Liver (tissue), 9 donors: Measurements from ENCODE around the gene DEXI. TPM values are rescaled to one million over a fixed set of nuclear protein-coding genes. Genes with fewer than 3 reads are reported as not detected.

Experiments used
- DNase-seq: peaks from one replicate; pipeline ENCODE4 v3.0.0-alpha.2; 2017; ENCODE audit warnings: low spot score
- H3K27ac ChIP-seq, 2 donors: one replicate each; pipeline ENCODE4 v1.7.0; 2013; ENCODE audit warnings: inconsistent platforms in 2 of 2, low read length in 2 of 2, control low read depth in 1 of 2, low read depth in 1 of 2, mild to moderate bottlenecking in 1 of 2
- H3K27me3 ChIP-seq, 4 donors: one replicate each; pipeline versions ENCODE4 v1.6.1 to v1.7.0; 2013; ENCODE audit warnings: low read length in 3 of 4, inconsistent platforms in 1 of 4, mild to moderate bottlenecking in 1 of 4, moderate library complexity in 1 of 4; ENCODE audit not compliant: control insufficient read depth in 4 of 4, insufficient read depth in 4 of 4
- H3K36me3 ChIP-seq, 4 donors: one replicate each; pipeline versions ENCODE4 v1.6.1 to v1.7.0; 2013; ENCODE audit warnings: low read length in 3 of 4, mild to moderate bottlenecking in 3 of 4, low read depth in 1 of 4, moderate library complexity in 1 of 4; ENCODE audit not compliant: control insufficient read depth in 4 of 4, insufficient read depth in 3 of 4
- H3K4me1 ChIP-seq, 4 donors: one replicate each; pipeline versions ENCODE4 v1.6.1 to v1.7.0; 2013; ENCODE audit warnings: low read length in 3 of 4, mild to moderate bottlenecking in 3 of 4, moderate library complexity in 1 of 4; ENCODE audit not compliant: control insufficient read depth in 4 of 4, insufficient read depth in 4 of 4
- H3K4me3 ChIP-seq, 3 donors: one replicate each; pipeline versions ENCODE4 v1.6.1 to v1.7.0; 2013; ENCODE audit warnings: low read length in 3 of 3, control low read depth in 1 of 3, low read depth in 1 of 3, mild to moderate bottlenecking in 1 of 3
- H3K9ac ChIP-seq, 2 donors: one replicate each; pipeline ENCODE4 v1.7.0; 2013; ENCODE audit warnings: low read length in 2 of 2, mild to moderate bottlenecking in 2 of 2, moderate library complexity in 2 of 2, control low read depth in 1 of 2, low read depth in 1 of 2
- H3K9me3 ChIP-seq, 4 donors: one replicate each; pipeline versions ENCODE4 v1.6.1 to v1.7.0; 2013; ENCODE audit warnings: low read length in 3 of 4; ENCODE audit not compliant: control insufficient read depth in 4 of 4
- CTCF ChIP-seq: fragments of 150-350 bp; IDR thresholded peaks from 2 replicates; pipeline ENCODE4 v1.5.1; 2017; ENCODE audit warnings: improper control_type of control experiment, low read depth, low read length; ENCODE audit not compliant: missing input control
- EGR1 ChIP-seq, 2 donors: IDR thresholded peaks; 2 replicates each; pipeline ENCODE4 v1.6.1; 2016 to 2018; ENCODE audit warnings: antibody characterized with exemption in 2 of 2, low read depth in 2 of 2
- FOXA1 ChIP-seq: IDR thresholded peaks from 2 replicates; pipeline ENCODE4 v1.6.1; 2016; ENCODE audit warnings: antibody characterized with exemption
- FOXA2 ChIP-seq: IDR thresholded peaks from 2 replicates; pipeline ENCODE4 v1.6.1; 2016; ENCODE audit warnings: antibody characterized with exemption
- GABPA ChIP-seq, 2 donors: IDR thresholded peaks in 1 of 2; conservative IDR thresholded peaks in 1 of 2; 2 replicates each; pipeline ENCODE4 v1.6.1; 2016; ENCODE audit warnings: antibody characterized with exemption in 2 of 2, mild to moderate bottlenecking in 1 of 2, moderate library complexity in 1 of 2
- HNF4A ChIP-seq, 2 donors: conservative IDR thresholded peaks; 2 replicates each; pipeline ENCODE4 v1.6.1; 2016; ENCODE audit warnings: antibody characterized with exemption in 2 of 2, mild to moderate bottlenecking in 2 of 2
- HNF4G ChIP-seq: IDR thresholded peaks from 2 replicates; pipeline ENCODE4 v1.6.1; 2016; ENCODE audit warnings: antibody characterized with exemption
- JUND ChIP-seq, 2 donors: IDR thresholded peaks; 2 replicates each; pipeline ENCODE4 v1.6.1; 2016; ENCODE audit warnings: antibody characterized with exemption in 2 of 2
- MAX ChIP-seq: IDR thresholded peaks from 2 replicates; pipeline ENCODE4 v1.6.1; 2016; ENCODE audit warnings: antibody characterized with exemption
- NR2F2 ChIP-seq: IDR thresholded peaks from 2 replicates; pipeline ENCODE4 v1.6.1; 2016; ENCODE audit warnings: antibody characterized with exemption
- REST ChIP-seq: IDR thresholded peaks from 2 replicates; pipeline ENCODE4 v1.6.1; 2016; ENCODE audit warnings: antibody characterized with exemption, mild to moderate bottlenecking
- RXRA ChIP-seq, 2 donors: IDR thresholded peaks; 2 replicates each; pipeline ENCODE4 v1.6.1; 2017 to 2018; ENCODE audit warnings: antibody characterized with exemption in 2 of 2, mild to moderate bottlenecking in 1 of 2
- TAF1 ChIP-seq: conservative IDR thresholded peaks from 2 replicates; pipeline ENCODE4 v1.6.1; 2016; ENCODE audit warnings: antibody characterized with exemption, mild to moderate bottlenecking
- YY1 ChIP-seq: IDR thresholded peaks from 2 replicates; pipeline ENCODE4 v1.6.1; 2016; ENCODE audit warnings: antibody characterized with exemption, mild to moderate bottlenecking
- WGBS: extraction: QIAGEN DNeasy Blood & Tissue Kit; methylation state at CpG from one replicate; pipeline ENCODE4 v1.1.7; 2013; 5-methylcytosine and 5-hydroxymethylcytosine counted together
- polyA plus RNA-seq, 2 donors: library from polyadenylated mRNA; stranded (reverse) in 1 of 2; unstranded in 1 of 2; fragments of 200-250 nt in 1 of 2; fragments of >200 nt in 1 of 2; fragmentation: Nextera tagmentation in 1 of 2; extraction: Ambion mirVana in 1 of 2; gene quantifications; one replicate each; pipeline versions ENCODE4 v1.2.1 to v1.2.3, GENCODE V29; 2013 to 2015
- total RNA-seq, 2 donors: library from RNA; depleted of rRNA; stranded (reverse); fragments of >200 nt; gene quantifications; one replicate each; pipeline ENCODE4 v1.2.3, GENCODE V29; 2014
- TF ChIP-seq, protein P1 (sequence below): IDR thresholded peaks from 2 replicates; pipeline ENCODE4 v1.6.1; 2016; ENCODE audit warnings: antibody characterized with exemption
- TF ChIP-seq, protein P2 (sequence below): IDR thresholded peaks from 2 replicates; pipeline ENCODE4 v1.6.1; 2016; ENCODE audit warnings: antibody characterized with exemption
- donor health status: healthy.
- donor health status: healthy.
- donor health status: healthy.
- donor health status: healthy.
- donor health status: healthy.

DEXI gene
- total and polyA plus RNA-seq, 4 donors = 13.6 to 69.9 (median 41.8) TPM

GRCh38 chr16:10880594-10881452, 61.4 kb downstream of the DEXI start:
- TF ChIP-seq HNF4G (no peak), EGR1 (IDR thresholded peaks at IDR 0.05; ENCODE audit: low read depth in 2 of 2) (no peak), REST (no peak), MAX (no peak), YY1 (no peak), TAF1 (no peak), NR2F2 (no peak), FOXA2 (no peak)
- Histone ChIP-seq H3K27ac (no peak overlapping the region), H3K9me3 (no peaks in the 10 kb centered on the region), H3K4me3 (no peak overlapping the region), H3K9ac (no peak overlapping the region), H3K36me3 (no peaks in the 10 kb centered on the region), H3K27me3 (no peaks in the 10 kb centered on the region), H3K4me1 (peaks cover 0 to 18% (median 7%) of the 10 kb centered on the region in 4 donors)
- WGBS = 84% methylated on average over 10 of the region's 10 CpGs
- no peak for DNase-seq

DNA sequence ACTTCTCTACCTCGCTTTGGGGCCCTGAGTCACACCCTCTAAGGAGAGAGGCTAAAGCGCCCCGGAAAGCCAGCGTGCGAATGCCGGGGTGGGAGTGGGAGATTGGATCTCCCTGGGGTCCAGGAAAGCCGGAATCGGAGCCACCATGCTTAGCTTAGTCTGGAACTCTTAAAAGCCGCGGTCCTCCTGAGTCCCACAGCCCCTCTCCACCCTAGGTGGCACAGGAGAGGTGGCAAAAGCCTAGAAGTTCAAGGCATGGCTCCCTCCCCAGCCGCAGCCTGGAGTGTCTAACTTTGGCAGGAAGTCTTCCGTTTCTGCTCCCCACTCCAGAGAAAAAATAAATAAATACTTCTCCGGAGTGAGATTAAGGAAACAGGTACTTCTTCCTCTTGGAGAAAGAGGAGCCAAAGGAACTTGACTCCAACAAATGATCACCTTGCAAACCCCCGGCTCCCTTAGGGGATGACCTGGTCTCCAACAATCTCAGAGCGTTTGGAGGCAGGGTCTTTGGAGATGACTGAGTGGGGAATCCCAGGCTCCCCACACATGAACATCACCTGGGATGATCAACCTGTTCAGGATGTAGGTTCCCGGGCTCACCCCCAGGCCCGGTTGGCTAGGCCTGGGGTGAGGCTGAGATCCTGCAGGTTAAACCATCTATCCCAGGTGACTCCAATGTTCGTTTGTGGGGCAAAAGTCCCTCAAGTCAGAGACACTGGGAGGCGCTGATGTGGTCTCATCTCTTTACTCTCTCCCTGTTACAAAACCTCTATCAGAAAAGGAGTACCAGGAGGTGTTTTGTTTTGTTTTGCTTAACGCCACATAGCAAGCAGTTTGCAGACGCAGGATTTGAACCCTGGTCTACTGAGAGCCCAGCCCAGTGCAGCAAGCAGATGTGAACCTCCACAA, 62.3 kb downstream of the DEXI start:
- Histone ChIP-seq H3K9me3 (no peaks in the 10 kb centered on the region), H3K27ac (peak overlapping the region; percentile 43 to 57), H3K4me3 (peak overlapping the region in 2 of 3 donors; percentile 71 to 89), H3K27me3 (no peaks in the 10 kb centered on the region), H3K9ac (no peak overlapping the region), H3K4me1 (peaks cover 0 to 18% (median 7%) of the 10 kb centered on the region in 4 donors), H3K36me3 (no peaks in the 10 kb centered on the region)
- 60% methylated on average over 21 of the region's 21 CpGs for WGBS
- DNase-seq = no peak
- TF ChIP-seq TAF1 (no peak), JUND (IDR thresholded peaks at IDR 0.05) (no peak), REST (no peak), HNF4A (conservative IDR thresholded peaks at IDR 0.05) (no peak), HNF4G (no peak), GABPA (IDR thresholded peaks at IDR 0.05 in 1 of 2, conservative IDR thresholded peaks at IDR 0.05 in 1 of 2) (no peak), FOXA1 (no peak), NR2F2 (no peak), EGR1 (IDR thresholded peaks at IDR 0.05; ENCODE audit: low read depth in 2 of 2) (no peak), FOXA2 (no peak), YY1 (no peak), RXRA (IDR thresholded peaks at IDR 0.05) (no peak), CTCF (no peak), MAX (no peak)
- TF ChIP-seq, protein P1, sequence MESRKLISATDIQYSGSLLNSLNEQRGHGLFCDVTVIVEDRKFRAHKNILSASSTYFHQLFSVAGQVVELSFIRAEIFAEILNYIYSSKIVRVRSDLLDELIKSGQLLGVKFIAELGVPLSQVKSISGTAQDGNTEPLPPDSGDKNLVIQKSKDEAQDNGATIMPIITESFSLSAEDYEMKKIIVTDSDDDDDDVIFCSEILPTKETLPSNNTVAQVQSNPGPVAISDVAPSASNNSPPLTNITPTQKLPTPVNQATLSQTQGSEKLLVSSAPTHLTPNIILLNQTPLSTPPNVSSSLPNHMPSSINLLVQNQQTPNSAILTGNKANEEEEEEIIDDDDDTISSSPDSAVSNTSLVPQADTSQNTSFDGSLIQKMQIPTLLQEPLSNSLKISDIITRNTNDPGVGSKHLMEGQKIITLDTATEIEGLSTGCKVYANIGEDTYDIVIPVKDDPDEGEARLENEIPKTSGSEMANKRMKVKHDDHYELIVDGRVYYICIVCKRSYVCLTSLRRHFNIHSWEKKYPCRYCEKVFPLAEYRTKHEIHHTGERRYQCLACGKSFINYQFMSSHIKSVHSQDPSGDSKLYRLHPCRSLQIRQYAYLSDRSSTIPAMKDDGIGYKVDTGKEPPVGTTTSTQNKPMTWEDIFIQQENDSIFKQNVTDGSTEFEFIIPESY = no peak
- TF ChIP-seq, protein P2, sequence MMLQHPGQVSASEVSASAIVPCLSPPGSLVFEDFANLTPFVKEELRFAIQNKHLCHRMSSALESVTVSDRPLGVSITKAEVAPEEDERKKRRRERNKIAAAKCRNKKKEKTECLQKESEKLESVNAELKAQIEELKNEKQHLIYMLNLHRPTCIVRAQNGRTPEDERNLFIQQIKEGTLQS = no peak
